Osteoblast (primary cell): ENCODE measurements around the gene CLNK. TPM values are rescaled to one million over a fixed set of nuclear protein-coding genes. Genes with fewer than 3 reads are reported as not detected.

Experiments used
- DNase-seq: peaks from one replicate; pipeline ENCODE4 v3.0.0; 2011; ENCODE audit warnings: low spot score, mixed read lengths; ENCODE audit not compliant: insufficient read length; ENCODE audit errors: missing footprints
- H2AFZ ChIP-seq: 2 replicates; pipeline ENCODE4 v1.6.0; 2011; ENCODE audit warnings: mild to moderate bottlenecking, low read length
- H3K27ac ChIP-seq: 2 replicates; pipeline ENCODE4 v1.5.1; 2011; ENCODE audit warnings: mild to moderate bottlenecking, low read depth, low read length, moderate library complexity
- H3K27me3 ChIP-seq: 2 replicates; pipeline ENCODE4 v1.6.0; 2012; ENCODE audit warnings: mild to moderate bottlenecking, control low read depth, inconsistent platforms, low read length, moderate library complexity; ENCODE audit not compliant: insufficient read depth
- H3K36me3 ChIP-seq: 2 replicates; pipeline ENCODE4 v1.5.1; 2011; ENCODE audit warnings: mild to moderate bottlenecking, low read length, control low read depth, moderate library complexity; ENCODE audit not compliant: insufficient read depth
- H3K4me1 ChIP-seq: 2 replicates; pipeline ENCODE4 v1.5.1; 2011; ENCODE audit warnings: mild to moderate bottlenecking, low read length, control low read depth, moderate library complexity; ENCODE audit not compliant: insufficient read depth
- H3K4me2 ChIP-seq: 2 replicates; pipeline ENCODE4 v1.6.0; 2011; ENCODE audit warnings: mild to moderate bottlenecking, low read length; ENCODE audit not compliant: insufficient read depth
- H3K4me3 ChIP-seq: fragments of 200-600 bp; sonication (generic); 3 replicates; pipeline ENCODE4 v1.5.1; 2012; ENCODE audit warnings: mild to moderate bottlenecking, low read length, inconsistent platforms; ENCODE audit not compliant: insufficient read depth
- H3K79me2 ChIP-seq: 2 replicates; pipeline ENCODE4 v1.6.0; 2012; ENCODE audit warnings: mild to moderate bottlenecking, low read length, control low read depth, inconsistent platforms; ENCODE audit not compliant: insufficient read depth
- H3K9me3 ChIP-seq: 2 replicates; pipeline ENCODE4 v1.5.1; 2011; ENCODE audit warnings: low read depth, low read length, control low read depth
- H4K20me1 ChIP-seq: 2 replicates; pipeline ENCODE4 v1.6.0; 2012; ENCODE audit warnings: mild to moderate bottlenecking, low read length, control low read depth; ENCODE audit not compliant: insufficient read depth
- total RNA-seq: library from RNA; depleted of rRNA; stranded (reverse); fragments of >200 nt; gene quantifications from 2 replicates; pipeline ENCODE4 v1.2.3, GENCODE V29; 2012
- TF ChIP-seq, protein P1 (sequence below): IDR thresholded peaks from 2 replicates; pipeline ENCODE4 v1.5.1; 2011; ENCODE audit warnings: mild to moderate bottlenecking, low read depth, low read length, moderate library complexity; ENCODE audit errors: extremely low read depth

The CLNK gene
- total RNA-seq, 1 donor = not detected

GRCh38 chr4:10495651-10496050 lies 188.9 kb downstream of the CLNK start:
- H3K4me1 ChIP-seq = no peaks in the 10 kb centered on the region
- H3K9me3 ChIP-seq = no peaks in the 10 kb centered on the region
- no peak overlapping the region for H3K4me2 ChIP-seq
- no peaks in the 10 kb centered on the region for H3K79me2 ChIP-seq
- no peaks in the 10 kb centered on the region for H3K27me3 ChIP-seq
- H3K4me3 ChIP-seq = no peak overlapping the region
- no peak overlapping the region for H3K27ac ChIP-seq
- H3K36me3 ChIP-seq = no peaks in the 10 kb centered on the region
- TF ChIP-seq, protein P1, sequence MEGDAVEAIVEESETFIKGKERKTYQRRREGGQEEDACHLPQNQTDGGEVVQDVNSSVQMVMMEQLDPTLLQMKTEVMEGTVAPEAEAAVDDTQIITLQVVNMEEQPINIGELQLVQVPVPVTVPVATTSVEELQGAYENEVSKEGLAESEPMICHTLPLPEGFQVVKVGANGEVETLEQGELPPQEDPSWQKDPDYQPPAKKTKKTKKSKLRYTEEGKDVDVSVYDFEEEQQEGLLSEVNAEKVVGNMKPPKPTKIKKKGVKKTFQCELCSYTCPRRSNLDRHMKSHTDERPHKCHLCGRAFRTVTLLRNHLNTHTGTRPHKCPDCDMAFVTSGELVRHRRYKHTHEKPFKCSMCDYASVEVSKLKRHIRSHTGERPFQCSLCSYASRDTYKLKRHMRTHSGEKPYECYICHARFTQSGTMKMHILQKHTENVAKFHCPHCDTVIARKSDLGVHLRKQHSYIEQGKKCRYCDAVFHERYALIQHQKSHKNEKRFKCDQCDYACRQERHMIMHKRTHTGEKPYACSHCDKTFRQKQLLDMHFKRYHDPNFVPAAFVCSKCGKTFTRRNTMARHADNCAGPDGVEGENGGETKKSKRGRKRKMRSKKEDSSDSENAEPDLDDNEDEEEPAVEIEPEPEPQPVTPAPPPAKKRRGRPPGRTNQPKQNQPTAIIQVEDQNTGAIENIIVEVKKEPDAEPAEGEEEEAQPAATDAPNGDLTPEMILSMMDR = no peak
- H4K20me1 ChIP-seq = no peaks in the 10 kb centered on the region
- no peak overlapping the region for H2AFZ ChIP-seq
- no peak for DNase-seq

DNA sequence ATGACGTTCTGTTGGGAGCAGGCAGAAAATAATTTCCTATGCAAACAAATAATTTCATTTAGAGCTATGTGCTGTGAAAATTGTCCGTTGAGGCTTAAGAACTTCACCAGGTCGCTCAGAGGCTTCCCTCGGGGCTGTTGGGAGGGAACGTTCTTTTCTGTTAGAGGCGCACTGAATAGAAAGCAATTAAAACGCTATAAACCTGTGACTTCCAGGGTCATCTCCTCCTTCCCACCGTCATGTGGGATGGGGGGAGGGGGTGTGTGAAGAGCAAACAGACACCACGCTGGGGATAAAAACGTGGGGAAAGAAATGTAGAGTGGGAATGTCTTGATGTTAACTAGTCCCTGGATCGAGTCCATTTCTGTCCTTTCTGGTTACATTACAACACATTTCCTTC lies 192.1 kb downstream of the CLNK start:
- Histone ChIP-seq H3K79me2 (no peaks in the 10 kb centered on the region), H3K36me3 (no peaks in the 10 kb centered on the region), H3K4me1 (no peaks in the 10 kb centered on the region), H2AFZ (no peak overlapping the region), H3K27me3 (no peaks in the 10 kb centered on the region), H3K27ac (no peak overlapping the region), H3K4me3 (no peak overlapping the region), H3K9me3 (no peaks in the 10 kb centered on the region), H4K20me1 (no peaks in the 10 kb centered on the region), H3K4me2 (no peak overlapping the region)
- DNase-seq = no peak
- TF ChIP-seq, protein P1 = no peak

DNA sequence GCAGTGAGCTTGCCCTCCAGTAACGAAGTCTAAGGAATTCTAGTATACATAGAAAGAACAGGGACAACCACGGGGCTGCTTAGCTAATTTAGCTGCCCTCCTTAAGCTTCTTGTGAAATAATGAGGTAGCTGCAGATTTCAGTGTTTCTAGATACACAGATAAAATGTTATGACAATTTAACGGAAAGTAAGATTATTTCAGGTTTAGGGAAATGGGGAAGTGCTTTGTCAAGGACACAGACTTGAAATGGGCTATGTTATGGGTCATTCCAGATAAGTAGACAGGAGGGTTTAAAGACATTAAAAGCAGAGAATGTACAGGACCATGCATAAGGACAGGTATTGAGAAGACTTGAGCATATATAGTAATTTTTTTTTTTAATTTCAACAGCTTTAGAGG lies 193.2 kb downstream of the CLNK start:
- Histone ChIP-seq H4K20me1 (no peaks in the 10 kb centered on the region), H3K4me2 (no peak overlapping the region), H3K27me3 (no peaks in the 10 kb centered on the region), H3K4me1 (no peaks in the 10 kb centered on the region), H2AFZ (no peak overlapping the region), H3K27ac (no peak overlapping the region), H3K9me3 (no peaks in the 10 kb centered on the region), H3K4me3 (no peak overlapping the region), H3K36me3 (no peaks in the 10 kb centered on the region), H3K79me2 (no peaks in the 10 kb centered on the region)
- DNase-seq = no peak
- TF ChIP-seq, protein P1 = no peak

DNA sequence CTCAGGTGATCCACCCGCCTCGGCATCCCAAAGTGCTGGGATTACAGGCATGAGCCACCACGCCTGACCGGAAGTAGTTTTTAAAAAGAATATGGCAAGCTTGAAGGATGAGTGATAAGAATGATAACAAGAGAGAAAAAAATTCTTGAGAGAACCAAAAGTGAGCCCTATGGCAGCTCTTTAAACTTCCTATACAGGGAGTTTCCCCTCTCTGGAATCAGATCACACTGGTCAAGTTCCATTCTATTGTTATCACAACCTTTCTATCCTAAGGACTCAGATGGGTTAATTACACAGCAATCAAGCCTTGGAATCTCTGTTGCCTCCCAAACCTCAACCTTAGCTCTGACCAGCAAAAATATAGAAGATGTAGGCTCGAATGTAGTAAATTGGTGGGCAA lies 193.6 kb downstream of the CLNK start:
- Histone ChIP-seq H3K27ac (no peak overlapping the region), H3K27me3 (no peaks in the 10 kb centered on the region), H3K4me3 (no peak overlapping the region), H3K4me2 (no peak overlapping the region), H3K4me1 (no peaks in the 10 kb centered on the region), H3K36me3 (no peaks in the 10 kb centered on the region), H3K79me2 (no peaks in the 10 kb centered on the region), H3K9me3 (no peaks in the 10 kb centered on the region), H2AFZ (no peak overlapping the region), H4K20me1 (no peaks in the 10 kb centered on the region)
- TF ChIP-seq, protein P1 = no peak
- no peak for DNase-seq
